HG03521 (cell line): ENCODE results near the gene ZAR1.
"Not testable (repeated sequence)": the region's sequence is repeated elsewhere in the genome, so short reads cannot be mapped to it uniquely, and the experiment has no call there.

Source experiments
- ATAC-seq: cut with Tn5 transposase; IDR thresholded peaks from one replicate; pipeline ENCODE4 v1.9.1; 2021; ENCODE audit warnings: mild to moderate bottlenecking, moderate library complexity; ENCODE audit not compliant: unreplicated experiment

ZAR1 gene

GRCh38 chr4:48490012-48490679, at the start of gene ZAR1:
TSS of gene ZAR1 (plus strand) at chr4:48490252. CDS start at chr4:48490292, 40 bp downstream.
- ATAC-seq = no peak

DNA sequence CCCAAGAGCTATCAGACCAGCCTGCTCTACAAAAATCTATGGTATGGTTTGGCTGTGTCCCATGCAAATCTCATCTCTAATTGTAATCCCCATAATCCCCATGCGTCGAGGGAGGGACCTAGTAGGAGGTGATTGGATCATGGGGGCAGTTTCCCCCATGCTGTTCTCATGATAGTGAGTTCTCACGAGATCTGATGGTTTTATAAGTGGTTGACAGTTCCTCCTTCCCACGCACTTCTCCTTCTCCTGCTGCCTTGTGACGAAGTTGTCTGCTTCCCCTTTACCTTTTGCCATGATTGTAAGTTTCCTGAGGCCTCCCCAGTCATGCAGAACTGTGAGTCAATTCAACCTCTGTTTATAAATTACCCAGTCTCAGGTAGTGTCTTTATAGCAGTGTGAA, 49.1 kb upstream of the ZAR1 start:
- ATAC-seq = not testable (repeated sequence)

DNA sequence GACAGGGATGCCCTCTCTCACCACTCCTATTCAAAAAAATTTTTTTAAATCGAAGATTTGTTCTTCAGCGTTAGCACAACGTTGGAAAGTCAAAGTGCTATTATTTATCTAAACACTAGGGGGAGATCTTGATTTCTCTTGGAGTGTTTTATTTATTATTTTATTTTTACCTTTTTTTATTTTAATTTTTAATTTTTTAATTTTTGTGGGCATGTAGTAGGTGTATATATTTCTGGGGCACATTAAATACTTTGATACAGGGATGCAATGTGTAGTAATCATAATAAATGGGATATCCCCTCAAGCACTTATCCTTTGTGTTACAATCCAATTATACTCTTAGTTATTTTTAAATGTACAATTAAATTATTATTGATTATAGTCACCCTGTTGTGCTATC, 44.3 kb upstream of the ZAR1 start:
- no peak for ATAC-seq

DNA sequence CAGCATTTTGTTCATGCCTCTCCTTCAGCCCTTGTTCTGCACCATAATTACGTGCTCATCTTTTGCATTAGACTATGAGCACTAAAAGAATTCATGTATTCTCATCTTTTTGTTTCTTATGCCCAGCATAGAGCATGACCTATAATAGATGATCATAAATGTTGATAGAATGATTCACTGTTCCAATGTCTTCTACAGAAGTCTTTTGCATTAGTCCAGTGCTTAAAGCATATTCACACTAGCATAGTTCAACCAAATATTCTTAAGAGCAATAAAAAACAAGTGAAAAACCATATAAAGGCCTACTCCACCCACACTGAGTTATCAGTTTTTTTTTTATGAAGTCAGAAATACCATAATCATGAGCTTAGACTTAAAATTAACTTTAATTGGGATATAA, 43.4 kb upstream of the ZAR1 start:
- ATAC-seq = no peak

GRCh38 chr4:48449151-48449550, 40.9 kb upstream of the ZAR1 start:
- ATAC-seq = no peak

GRCh38 chr4:48450740-48451139, 39.3 kb upstream of the ZAR1 start:
- no peak for ATAC-seq

- ATAC-seq = not testable (repeated sequence)
Observed at GRCh38 chr4:48451656-48452055, 38.4 kb upstream of the ZAR1 start.

DNA sequence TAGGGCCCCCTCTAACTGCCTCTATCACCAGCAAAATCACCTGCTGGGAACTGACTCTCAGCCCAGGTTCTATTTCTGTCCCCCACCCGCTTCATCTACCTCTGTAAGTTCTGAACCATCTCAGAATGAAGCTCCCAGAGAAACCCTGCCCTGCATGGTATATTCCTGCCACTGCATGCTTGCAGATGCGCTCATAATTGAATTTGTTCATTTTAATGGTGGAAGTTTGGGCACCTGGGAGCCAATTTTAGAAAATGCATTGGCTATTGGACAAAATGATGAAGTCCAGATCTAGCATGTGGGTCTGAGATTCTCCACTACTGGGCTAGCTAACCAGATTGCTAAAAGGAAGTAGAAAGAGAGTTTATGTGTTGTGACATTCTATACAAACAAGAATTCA, 35.5 kb upstream of the ZAR1 start:
- no peak for ATAC-seq

GRCh38 chr4:48461000-48461399, 29.1 kb upstream of the ZAR1 start:
- ATAC-seq = no peak

- ATAC-seq = no peak
Observed at GRCh38 chr4:48462363-48462762, 27.7 kb upstream of the ZAR1 start.

DNA sequence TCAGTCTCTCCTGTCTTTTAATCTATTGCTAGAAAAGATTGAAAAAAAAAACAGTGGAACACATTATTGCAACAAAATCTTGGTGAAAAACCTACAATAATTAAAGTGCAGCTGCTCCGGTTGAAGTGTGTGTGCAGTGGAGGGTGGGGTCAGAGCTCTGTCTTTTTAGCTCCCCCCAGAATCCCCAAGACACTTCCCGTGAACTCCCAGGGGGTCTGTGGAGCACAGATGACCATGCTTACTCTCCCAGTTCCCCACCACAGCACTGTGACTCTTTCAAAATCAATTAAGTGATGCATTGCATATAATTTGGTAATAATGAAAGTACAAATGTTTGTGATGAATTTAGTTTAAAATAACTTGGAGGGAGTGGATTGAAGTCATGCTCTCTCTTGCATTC, 22.6 kb upstream of the ZAR1 start:
- no peak for ATAC-seq

DNA sequence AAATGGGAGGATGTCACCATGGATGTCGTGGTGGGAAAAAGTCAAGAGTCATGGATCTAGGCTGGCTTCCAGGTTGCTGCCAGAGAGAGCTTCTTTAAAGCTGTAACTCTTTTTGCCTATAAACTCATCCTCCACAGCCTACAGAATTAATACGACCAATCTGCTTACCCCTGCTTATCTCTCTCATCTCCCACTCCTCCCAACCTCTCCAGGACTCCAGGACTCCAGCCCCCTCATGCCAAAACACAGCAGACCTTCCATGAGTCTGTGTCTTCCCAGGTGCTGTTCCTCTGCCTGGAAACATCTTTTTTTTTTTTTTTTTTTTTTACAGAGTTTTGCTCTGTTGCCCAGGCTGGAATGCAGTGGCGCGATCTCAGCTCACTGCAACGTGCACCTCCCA, 22.2 kb upstream of the ZAR1 start:
- no peak for ATAC-seq

GRCh38 chr4:48470137-48470536, 19.9 kb upstream of the ZAR1 start:
- no peak for ATAC-seq

DNA sequence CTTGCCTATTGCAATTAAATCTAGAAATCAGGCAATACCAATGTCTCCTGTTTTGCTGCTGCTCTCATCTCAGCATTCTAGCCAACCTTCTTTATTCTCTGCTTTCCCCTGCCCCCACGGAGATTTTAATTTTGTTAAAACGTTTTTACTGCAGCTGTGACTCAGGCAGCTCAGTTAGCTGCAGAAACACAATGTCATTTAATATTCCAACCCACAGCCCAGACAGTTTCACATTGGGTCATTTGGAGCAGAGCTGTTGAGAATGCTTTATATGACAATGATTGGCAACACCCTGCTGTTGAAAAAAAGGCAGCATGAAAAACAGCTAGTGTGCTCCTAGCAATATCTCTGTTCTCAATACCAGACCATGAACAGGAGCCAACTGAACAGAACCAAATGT, 19.5 kb upstream of the ZAR1 start:
- ATAC-seq = no peak

- ATAC-seq = no peak
Observed at GRCh38 chr4:48472794-48473193, 17.3 kb upstream of the ZAR1 start.

DNA sequence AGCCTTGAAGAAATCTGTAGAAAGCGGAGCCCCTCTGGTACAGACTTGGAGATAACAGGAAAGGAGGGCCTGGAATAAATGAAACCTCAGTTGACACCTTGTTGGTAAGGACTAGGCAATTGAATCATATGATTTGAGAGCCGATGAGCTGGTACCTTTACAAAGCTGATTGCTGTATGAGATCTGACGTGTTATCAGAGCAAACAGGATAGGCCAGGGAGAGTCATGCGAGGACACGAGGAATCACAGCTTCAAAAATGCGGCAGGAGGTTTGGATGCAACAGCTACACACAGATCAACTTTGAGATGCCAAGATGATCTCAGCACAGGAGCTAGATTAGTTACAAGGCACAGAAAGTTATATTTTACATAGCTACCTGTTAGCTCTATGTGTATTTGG, 14.3 kb upstream of the ZAR1 start:
- ATAC-seq = no peak

- ATAC-seq = no peak
Observed at GRCh38 chr4:48478273-48478672, 11.8 kb upstream of the ZAR1 start.

DNA sequence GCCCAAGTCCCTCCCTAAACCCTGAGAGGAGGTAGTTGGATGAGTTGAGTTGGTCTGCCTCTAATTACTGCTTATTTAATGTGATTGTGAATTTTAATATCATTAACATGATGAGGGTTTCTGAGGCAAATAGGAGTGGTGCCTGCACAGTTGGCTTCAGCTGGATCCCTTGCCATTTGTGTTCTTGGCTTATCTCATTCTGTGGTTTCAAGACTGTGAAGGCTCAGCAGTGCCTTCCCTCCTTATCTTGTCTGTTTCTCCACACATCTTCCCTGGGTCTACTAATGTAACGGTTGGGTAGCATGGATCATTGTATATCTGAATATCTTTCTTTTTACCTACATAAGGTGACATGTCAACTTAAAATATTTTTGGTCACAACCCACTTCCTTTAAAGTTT, 8.5 kb upstream of the ZAR1 start:
- no peak for ATAC-seq

DNA sequence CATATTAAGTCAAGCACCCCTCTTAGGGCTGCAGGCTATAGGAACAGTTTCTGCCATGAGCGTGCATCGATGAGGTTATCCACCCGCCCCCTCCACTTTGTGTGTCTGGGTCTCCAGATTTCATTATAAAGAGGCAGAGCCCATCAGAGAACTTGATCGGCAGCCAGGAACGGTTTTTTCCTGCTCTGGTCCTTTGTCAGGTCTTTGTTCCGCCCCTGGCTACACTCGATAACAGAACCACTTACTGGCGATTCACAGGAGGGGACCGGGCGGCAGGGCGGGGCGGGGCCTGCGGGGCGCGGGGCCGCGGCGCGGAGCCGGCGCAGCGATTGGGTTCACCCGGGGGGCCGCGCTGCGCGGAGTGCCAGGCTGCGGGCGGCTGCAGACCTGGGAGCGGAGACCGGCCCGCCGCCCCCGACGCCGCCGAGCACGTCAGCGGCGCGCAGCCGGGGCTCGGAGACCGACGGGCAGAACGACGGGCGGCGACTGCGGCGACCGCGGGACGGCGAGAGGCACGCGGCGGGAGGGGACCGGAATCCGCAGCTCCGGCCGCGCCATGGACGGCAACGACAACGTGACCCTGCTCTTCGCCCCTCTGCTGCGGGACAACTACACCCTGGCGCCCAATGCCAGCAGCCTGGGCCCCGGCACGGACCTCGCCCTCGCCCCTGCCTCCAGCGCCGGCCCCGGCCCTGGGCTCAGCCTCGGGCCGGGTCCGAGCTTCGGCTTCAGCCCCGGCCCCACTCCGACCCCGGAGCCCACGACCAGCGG, 6.9 kb upstream of the ZAR1 start, which contains the start of gene SLC10A4:
Gene SLC10A4 (plus strand): TSS at position 338 of the 771 bp plus-strand sequence. CDS start 219 bp downstream, at position 557.
- ATAC-seq = no peak

GRCh38 chr4:48483777-48484493, 6.1 kb upstream of the ZAR1 start:
- no peak for ATAC-seq

DNA sequence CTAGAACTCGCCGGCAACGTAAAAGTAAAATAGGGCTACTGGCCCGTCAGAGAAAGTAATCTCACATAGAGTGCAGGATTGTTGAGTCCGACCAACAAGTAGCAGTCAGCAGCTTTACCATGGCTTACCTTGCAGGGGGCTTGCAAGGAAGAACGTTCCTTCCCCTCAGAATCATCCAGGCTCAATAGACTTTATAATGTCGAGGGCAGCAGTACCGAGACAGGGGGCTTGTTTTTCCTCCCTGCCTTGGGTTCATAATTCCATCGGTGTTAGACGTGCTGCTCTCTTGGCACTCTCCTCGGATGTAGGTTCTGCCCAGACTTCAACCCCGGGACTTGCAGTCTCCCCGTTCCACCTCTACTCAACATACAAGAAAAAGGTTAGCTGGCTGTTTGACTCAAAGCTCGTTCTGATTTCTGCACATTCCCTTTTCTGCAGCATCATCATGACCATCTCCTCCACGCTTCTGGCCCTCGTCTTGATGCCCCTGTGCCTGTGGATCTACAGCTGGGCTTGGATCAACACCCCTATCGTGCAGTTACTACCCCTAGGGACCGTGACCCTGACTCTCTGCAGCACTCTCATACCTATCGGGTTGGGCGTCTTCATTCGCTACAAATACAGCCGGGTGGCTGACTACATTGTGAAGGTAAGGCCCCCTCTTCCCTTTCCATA, 5.4 kb upstream of the ZAR1 start:
- ATAC-seq = no peak
